SKM-1 (cell line): ENCODE data around the gene ARHGAP33.

ENCODE experiments used
- DNase-seq: peaks from one replicate; lab custom pipeline; 2025; ENCODE audit not compliant: unreplicated experiment; lab: John Stamatoyannopoulos, UW

ARHGAP33 gene

GRCh38 chr19:35775298-35776101 is at the start of gene ARHGAP33:
Gene ARHGAP33 (plus strand): TSS chr19:35775564. CDS start chr19:35775659, 95 bp downstream.
- peak; percentile 99 for DNase-seq

- DNase-seq: no peak
Observed at GRCh38 chr19:35727053-35727955, 48.1 kb upstream of the ARHGAP33 start.

GRCh38 chr19:35727956-35728706 is 47.2 kb upstream of the ARHGAP33 start:
- DNase-seq: no peak

GRCh38 chr19:35729021-35729420 is 46.3 kb upstream of the ARHGAP33 start:
- DNase-seq: no peak

- DNase-seq: no peak
Observed at GRCh38 chr19:35729763-35730162, 45.6 kb upstream of the ARHGAP33 start.

GRCh38 chr19:35730326-35730725 is 45.0 kb upstream of the ARHGAP33 start:
- DNase-seq: no peak

- no peak for DNase-seq
Observed at GRCh38 chr19:35731353-35731752, 44.0 kb upstream of the ARHGAP33 start.

- DNase-seq: no peak
Observed at GRCh38 chr19:35731779-35732405, 43.5 kb upstream of the ARHGAP33 start.

- DNase-seq: no peak
Observed at GRCh38 chr19:35732540-35733179, 42.7 kb upstream of the ARHGAP33 start.

- DNase-seq: no peak
Observed at GRCh38 chr19:35733180-35734125, 41.9 kb upstream of the ARHGAP33 start.

GRCh38 chr19:35734273-35734672 is 41.1 kb upstream of the ARHGAP33 start:
- no peak for DNase-seq

- DNase-seq: no peak
Observed at GRCh38 chr19:35734889-35735288, 40.5 kb upstream of the ARHGAP33 start.

GRCh38 chr19:35736913-35737886 is 38.2 kb upstream of the ARHGAP33 start:
- no peak for DNase-seq

- DNase-seq: no peak
Observed at GRCh38 chr19:35738021-35738886, 37.1 kb upstream of the ARHGAP33 start.

- no peak for DNase-seq
Observed at GRCh38 chr19:35738887-35739229, 36.5 kb upstream of the ARHGAP33 start.

GRCh38 chr19:35739275-35740107 is 35.9 kb upstream of the ARHGAP33 start:
- DNase-seq: no peak
